NB4 (cell line): Measurements from ENCODE around the gene TSKU.

Experiments used
- CTCF ChIP-seq: IDR thresholded peaks from one replicate; pipeline ENCODE4 v1.5.1; 2012; ENCODE audit warnings: low read depth, low read length
- MYC ChIP-seq: IDR thresholded peaks from 2 replicates; pipeline ENCODE4 v1.6.1; 2011; ENCODE audit warnings: low read depth, low read length
- POLR2A ChIP-seq: IDR thresholded peaks from 2 replicates; pipeline ENCODE4 v1.6.1; 2011; ENCODE audit warnings: mild to moderate bottlenecking; ENCODE audit not compliant: insufficient read length; ENCODE audit errors: extremely low read depth
- TF ChIP-seq, protein P1 (sequence below): IDR thresholded peaks from 2 replicates; pipeline ENCODE4 v1.6.1; 2011; ENCODE audit warnings: low read depth, low read length

- no peak for TF ChIP-seq CTCF
- TF ChIP-seq POLR2A = no peak
- TF ChIP-seq, protein P1, sequence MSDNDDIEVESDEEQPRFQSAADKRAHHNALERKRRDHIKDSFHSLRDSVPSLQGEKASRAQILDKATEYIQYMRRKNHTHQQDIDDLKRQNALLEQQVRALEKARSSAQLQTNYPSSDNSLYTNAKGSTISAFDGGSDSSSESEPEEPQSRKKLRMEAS = no peak
- no peak for TF ChIP-seq MYC
Observed at GRCh38 chr11:76771446-76772099, 11.6 kb upstream of the TSKU start.
